NT2/D1 (cell line): ENCODE measurements around the gene LDHAL6B.

Source experiments
- DNase-seq: peaks from one replicate; pipeline ENCODE4 v3.0.0-alpha.2; 2011; ENCODE audit warnings: low read depth, low spot score
- H3K27me3 ChIP-seq: 2 replicates; pipeline ENCODE4 v1.6.0; 2011; ENCODE audit warnings: mild to moderate bottlenecking; ENCODE audit not compliant: insufficient read length, insufficient read depth
- H3K36me3 ChIP-seq: 2 replicates; pipeline ENCODE4 v1.6.1; 2011; ENCODE audit warnings: mild to moderate bottlenecking, low read length, mixed read lengths; ENCODE audit not compliant: insufficient read depth, insufficient read length
- H3K4me1 ChIP-seq: 2 replicates; pipeline ENCODE4 v1.5.1; 2011; ENCODE audit not compliant: insufficient read depth, insufficient read length
- H3K4me3 ChIP-seq: 2 replicates; pipeline ENCODE4 v1.5.1; 2011; ENCODE audit warnings: low read depth; ENCODE audit not compliant: insufficient read length
- H3K9ac ChIP-seq: 2 replicates; pipeline ENCODE4 v1.6.0; 2011; ENCODE audit warnings: low read depth; ENCODE audit not compliant: insufficient read length
- H3K9me3 ChIP-seq: 2 replicates; pipeline ENCODE4 v1.5.1; 2011; ENCODE audit warnings: mild to moderate bottlenecking, low read length; ENCODE audit not compliant: insufficient read depth
- SUZ12 ChIP-seq: IDR thresholded peaks from 2 replicates; pipeline ENCODE4 v1.6.1; 2011; ENCODE audit not compliant: insufficient read length, insufficient read depth; ENCODE audit errors: extremely low read depth
- YY1 ChIP-seq: IDR thresholded peaks from 2 replicates; pipeline ENCODE4 v1.6.1; 2011; ENCODE audit not compliant: insufficient read length, insufficient read depth
- ZNF274 ChIP-seq: IDR thresholded peaks from 2 replicates; pipeline ENCODE4 v1.6.1; 2011; ENCODE audit warnings: mild to moderate bottlenecking, low read depth, low read length

LDHAL6B gene

GRCh38 chr15:59194639-59195325 lies 11.9 kb upstream of the LDHAL6B start:
- no peak overlapping the region for H3K4me3 ChIP-seq
- no peak overlapping the region for H3K9ac ChIP-seq
- H3K9me3 ChIP-seq, result no peaks in the 10 kb centered on the region
- no peaks in the 10 kb centered on the region for H3K27me3 ChIP-seq
- DNase-seq, result no peak
- TF ChIP-seq YY1 (no peak), ZNF274 (no peak), SUZ12 (no peak)
- H3K36me3 ChIP-seq, result peaks cover 47% of the 10 kb centered on the region
- no peaks in the 10 kb centered on the region for H3K4me1 ChIP-seq

GRCh38 chr15:59196416-59196815 lies 10.2 kb upstream of the LDHAL6B start:
- H3K36me3 ChIP-seq, result peaks cover 40% of the 10 kb centered on the region
- no peaks in the 10 kb centered on the region for H3K4me1 ChIP-seq
- no peak overlapping the region for H3K4me3 ChIP-seq
- no peaks in the 10 kb centered on the region for H3K27me3 ChIP-seq
- H3K9me3 ChIP-seq, result no peaks in the 10 kb centered on the region
- H3K9ac ChIP-seq, result no peak overlapping the region
- DNase-seq, result no peak
- no peak for TF ChIP-seq YY1
- no peak for TF ChIP-seq SUZ12
- no peak for TF ChIP-seq ZNF274

- Histone ChIP-seq H3K9me3 (no peaks in the 10 kb centered on the region), H3K4me1 (no peaks in the 10 kb centered on the region)
These were observed 9.2 kb upstream of the LDHAL6B start for GRCh38 chr15:59197454-59197853.

GRCh38 chr15:59199626-59200465 lies 6.8 kb upstream of the LDHAL6B start:
- H3K9ac ChIP-seq, result no peak overlapping the region
- peaks cover 51% of the 10 kb centered on the region for H3K36me3 ChIP-seq
- no peak for DNase-seq
- TF ChIP-seq YY1 (no peak), SUZ12 (no peak), ZNF274 (no peak)
- H3K4me3 ChIP-seq, result no peak overlapping the region
- H3K9me3 ChIP-seq, result no peaks in the 10 kb centered on the region
- no peaks in the 10 kb centered on the region for H3K4me1 ChIP-seq
- no peaks in the 10 kb centered on the region for H3K27me3 ChIP-seq

More at GRCh38 chr15:59197454-59197853, 9.2 kb upstream of the LDHAL6B start:
- H3K36me3 ChIP-seq, result peaks cover 47% of the 10 kb centered on the region
- DNase-seq, result no peak
- H3K9ac ChIP-seq, result no peak overlapping the region
- TF ChIP-seq SUZ12, result no peak
- TF ChIP-seq ZNF274, result no peak
- TF ChIP-seq YY1, result no peak
- H3K27me3 ChIP-seq, result no peaks in the 10 kb centered on the region
- no peak overlapping the region for H3K4me3 ChIP-seq

GRCh38 chr15:59200560-59200959 lies 6.1 kb upstream of the LDHAL6B start:
- DNase-seq, result no peak
- TF ChIP-seq ZNF274, result no peak
- TF ChIP-seq YY1, result no peak
- no peak for TF ChIP-seq SUZ12
- H3K4me3 ChIP-seq, result no peak overlapping the region
- H3K4me1 ChIP-seq, result no peaks in the 10 kb centered on the region
- H3K9ac ChIP-seq, result no peak overlapping the region
- no peaks in the 10 kb centered on the region for H3K9me3 ChIP-seq
- no peaks in the 10 kb centered on the region for H3K27me3 ChIP-seq
- H3K36me3 ChIP-seq, result peaks cover 52% of the 10 kb centered on the region

GRCh38 chr15:59203008-59203407 lies 3.6 kb upstream of the LDHAL6B start:
- H3K36me3 ChIP-seq, result peaks cover 72% of the 10 kb centered on the region
- TF ChIP-seq YY1 (no peak), SUZ12 (no peak), ZNF274 (no peak)
- no peak overlapping the region for H3K9ac ChIP-seq
- H3K27me3 ChIP-seq, result no peaks in the 10 kb centered on the region
- H3K4me1 ChIP-seq, result no peaks in the 10 kb centered on the region
- DNase-seq, result no peak
- no peaks in the 10 kb centered on the region for H3K9me3 ChIP-seq
- H3K4me3 ChIP-seq, result no peak overlapping the region

- Histone ChIP-seq H3K9me3 (no peaks in the 10 kb centered on the region), H3K4me1 (no peaks in the 10 kb centered on the region), H3K36me3 (peaks cover 75% of the 10 kb centered on the region), H3K27me3 (no peaks in the 10 kb centered on the region), H3K9ac (no peak overlapping the region), H3K4me3 (no peak overlapping the region)
- TF ChIP-seq YY1 (no peak), ZNF274 (no peak), SUZ12 (no peak)
- no peak for DNase-seq
These were observed 3.0 kb upstream of the LDHAL6B start for GRCh38 chr15:59203657-59204056.
